PC-9 (cell line): ENCODE data around the gene SCD5. TPM values are rescaled to one million over a fixed set of nuclear protein-coding genes. Genes with fewer than 3 reads are reported as not detected.

Experiments used
- BruUV-seq: library from RNA; stranded (reverse); fragments of 400-500 nt; replicated peaks from 2 replicates; lab custom pipeline; 2021; lab: Mats Ljungman, UMichigan
- CTCF ChIA-PET: fragments of 300-600 bp; sonication (Branson Sonifier 250); formaldehyde crosslinking; loops from one replicate; lab custom pipeline; 2022; ENCODE audit warnings: antibody characterized with exemption; lab: Charles Lee
- POLR2A ChIA-PET: fragments of 300-600 bp; sonication (Branson Sonifier 250); formaldehyde crosslinking; loops from one replicate; lab custom pipeline; 2022; ENCODE audit warnings: antibody characterized with exemption; ENCODE audit not compliant: unreplicated experiment; lab: Charles Lee
- DNase-seq, 2 experiments: peaks; one replicate each; pipeline versions ENCODE4 v3.0.0 to v3.0.0-alpha.2; 2015 to 2022; ENCODE audit warnings: mixed read lengths in 1 of 2
- H2AFZ ChIP-seq: fragments of 200-600 bp; sonication (generic); 2 replicates; pipeline ENCODE4 v1.8.1; 2017; ENCODE audit warnings: antibody characterized with exemption
- H3F3A ChIP-seq: fragments of 200-600 bp; sonication (generic); 2 replicates; pipeline ENCODE4 v1.8.1; 2017; ENCODE audit warnings: antibody characterized with exemption, mild to moderate bottlenecking, low read depth; ENCODE audit not compliant: insufficient read depth
- H3K27ac ChIP-seq: fragments of 200-600 bp; sonication (generic); 2 replicates; pipeline ENCODE4 v1.6.1; 2016; ENCODE audit warnings: mixed run types
- H3K27me3 ChIP-seq: fragments of 200-600 bp; sonication (generic); 2 replicates; pipeline ENCODE4 v1.6.1; 2016; ENCODE audit warnings: low read depth, mixed run types; ENCODE audit not compliant: insufficient read depth
- H3K36me3 ChIP-seq: fragments of 200-600 bp; sonication (generic); 2 replicates; pipeline ENCODE4 v1.6.1; 2016; ENCODE audit warnings: low read depth, mixed run types
- H3K4me1 ChIP-seq: fragments of 200-600 bp; sonication (generic); replicated peaks from 2 replicates; pipeline ENCODE4 v1.6.1; 2016; ENCODE audit warnings: mixed run types; ENCODE audit not compliant: insufficient read depth
- H3K4me2 ChIP-seq: fragments of 200-600 bp; sonication (generic); 2 replicates; pipeline ENCODE4 v1.6.1; 2017; ENCODE audit warnings: mixed run types
- H3K4me3 ChIP-seq: fragments of 200-600 bp; sonication (generic); 2 replicates; pipeline ENCODE4 v1.6.1; 2016; ENCODE audit warnings: mixed run types
- H3K79me2 ChIP-seq: fragments of 200-600 bp; sonication (generic); 2 replicates; pipeline ENCODE4 v1.6.1; 2017; ENCODE audit warnings: low read depth, mixed run types
- H3K9me2 ChIP-seq: fragments of 200-600 bp; sonication (generic); 2 replicates; pipeline ENCODE4 v1.8.1; 2017; ENCODE audit warnings: mild to moderate bottlenecking; ENCODE audit not compliant: insufficient read depth
- H3K9me3 ChIP-seq: fragments of 200-600 bp; sonication (generic); 2 replicates; pipeline ENCODE4 v1.8.1; 2016; ENCODE audit warnings: low read depth; ENCODE audit not compliant: insufficient read depth
- H4K20me1 ChIP-seq: fragments of 200-600 bp; sonication (generic); 2 replicates; pipeline ENCODE4 v1.8.1; 2017; ENCODE audit not compliant: insufficient read depth
- CTCF ChIP-seq: fragments of 200-600 bp; sonication (generic); conservative IDR thresholded peaks from 2 replicates; pipeline ENCODE4 v1.6.1; 2017; ENCODE audit warnings: mixed run types, antibody characterized with exemption, mild to moderate bottlenecking, moderate library complexity
- EZH2 ChIP-seq: fragments of 200-600 bp; sonication (generic); IDR thresholded peaks from 2 replicates; pipeline ENCODE4 v1.8.0; 2017; ENCODE audit warnings: antibody characterized with exemption, low read depth
- intact Hi-C: fragments of 100-400 bp; cut with micrococcal nuclease; formaldehyde crosslinking; loops from one replicate; pipeline ENCODE4 v1.10.0; 2022; ENCODE audit not compliant: unreplicated experiment
- total RNA-seq: library from RNA; stranded (reverse); gene quantifications from 2 replicates; pipeline ENCODE4 v1.2.3, GENCODE V29; 2021

SCD5 gene
- total RNA-seq, 1 experiment from 2014 or later, result 34.3 TPM

DNA sequence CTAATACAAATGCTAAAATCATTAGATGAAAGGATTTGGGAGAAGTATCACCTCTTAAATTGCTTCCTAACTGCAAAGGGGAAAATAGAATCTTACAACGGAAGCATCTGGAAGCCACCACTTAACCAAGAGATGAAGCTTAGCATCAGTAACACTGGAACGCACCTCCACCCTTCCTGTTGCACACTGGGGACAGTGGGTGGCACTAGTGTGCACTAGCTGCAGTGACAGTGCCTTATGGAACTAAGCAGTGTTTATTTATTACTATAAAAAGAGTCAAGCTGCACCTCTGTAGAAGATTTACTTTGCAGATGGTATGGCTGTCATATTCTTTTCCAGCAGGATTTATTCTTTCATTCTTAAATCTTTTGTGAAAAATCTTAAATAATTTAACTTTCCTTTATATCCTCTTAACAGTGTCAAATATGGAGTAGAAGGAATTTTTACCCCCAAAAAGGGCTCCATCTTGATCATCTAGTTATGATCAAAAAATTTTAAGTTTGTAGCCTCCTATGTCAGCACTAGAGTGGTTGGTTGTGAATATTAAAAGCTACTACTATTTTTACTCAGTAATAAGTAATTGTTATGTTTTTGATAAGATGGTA lies 76.7 kb downstream of the SCD5 start:
- H3K36me3 ChIP-seq, result no peaks in the 10 kb centered on the region
- BruUV-seq, result no TSS peak
- no peaks in the 10 kb centered on the region for H3K9me3 ChIP-seq
- H3K4me2 ChIP-seq, result no peak overlapping the region
- ChIA-PET POLR2A (interaction anchor here (0.6 kb wide), 1 partner anchor 10 kb away, joined by 6 read pairs; no protein-coding TSS in a partner anchor), CTCF (interaction anchor here (0.6 to 0.7 kb wide), 2 partner anchors 53 to 259 kb away, joined by 4 to 13 read pairs; no protein-coding TSS in a partner anchor)
- no peaks in the 10 kb centered on the region for H3K27me3 ChIP-seq
- H2AFZ ChIP-seq, result no peak overlapping the region
- H4K20me1 ChIP-seq, result no peaks in the 10 kb centered on the region
- no peak overlapping the region for H3K27ac ChIP-seq
- H3F3A ChIP-seq, result no peaks in the 10 kb centered on the region
- H3K79me2 ChIP-seq, result no peaks in the 10 kb centered on the region
- intact Hi-C loops, result loop anchor here (2.0 kb wide), 1 partner anchor 81 kb away; no protein-coding TSS in a partner anchor
- DNase-seq, result peak in 1 of 2 experiments; percentile 18
- no peak overlapping the region for H3K4me3 ChIP-seq
- no peaks in the 10 kb centered on the region for H3K9me2 ChIP-seq
- no peaks in the 10 kb centered on the region for H3K4me1 ChIP-seq
- peak; percentile 57 for TF ChIP-seq CTCF
- TF ChIP-seq EZH2, result no peak

- H3K9me2 ChIP-seq, result no peaks in the 10 kb centered on the region
- H3K4me1 ChIP-seq, result no peaks in the 10 kb centered on the region
- H3K79me2 ChIP-seq, result no peaks in the 10 kb centered on the region
- ChIA-PET CTCF (no interaction called here), POLR2A (no interaction called here)
- intact Hi-C loops, result no loop called here
- no peaks in the 10 kb centered on the region for H3F3A ChIP-seq
- H3K27me3 ChIP-seq, result no peaks in the 10 kb centered on the region
- no TSS peak for BruUV-seq
- no peak overlapping the region for H2AFZ ChIP-seq
- no peak for DNase-seq
- no peaks in the 10 kb centered on the region for H3K36me3 ChIP-seq
- H3K27ac ChIP-seq, result no peak overlapping the region
- H3K9me3 ChIP-seq, result no peaks in the 10 kb centered on the region
- no peak overlapping the region for H3K4me2 ChIP-seq
- no peak overlapping the region for H3K4me3 ChIP-seq
- TF ChIP-seq EZH2 (no peak), CTCF (no peak)
- H4K20me1 ChIP-seq, result no peaks in the 10 kb centered on the region
Measured at GRCh38 chr4:82718162-82718940, 80.2 kb downstream of the SCD5 start.

DNA sequence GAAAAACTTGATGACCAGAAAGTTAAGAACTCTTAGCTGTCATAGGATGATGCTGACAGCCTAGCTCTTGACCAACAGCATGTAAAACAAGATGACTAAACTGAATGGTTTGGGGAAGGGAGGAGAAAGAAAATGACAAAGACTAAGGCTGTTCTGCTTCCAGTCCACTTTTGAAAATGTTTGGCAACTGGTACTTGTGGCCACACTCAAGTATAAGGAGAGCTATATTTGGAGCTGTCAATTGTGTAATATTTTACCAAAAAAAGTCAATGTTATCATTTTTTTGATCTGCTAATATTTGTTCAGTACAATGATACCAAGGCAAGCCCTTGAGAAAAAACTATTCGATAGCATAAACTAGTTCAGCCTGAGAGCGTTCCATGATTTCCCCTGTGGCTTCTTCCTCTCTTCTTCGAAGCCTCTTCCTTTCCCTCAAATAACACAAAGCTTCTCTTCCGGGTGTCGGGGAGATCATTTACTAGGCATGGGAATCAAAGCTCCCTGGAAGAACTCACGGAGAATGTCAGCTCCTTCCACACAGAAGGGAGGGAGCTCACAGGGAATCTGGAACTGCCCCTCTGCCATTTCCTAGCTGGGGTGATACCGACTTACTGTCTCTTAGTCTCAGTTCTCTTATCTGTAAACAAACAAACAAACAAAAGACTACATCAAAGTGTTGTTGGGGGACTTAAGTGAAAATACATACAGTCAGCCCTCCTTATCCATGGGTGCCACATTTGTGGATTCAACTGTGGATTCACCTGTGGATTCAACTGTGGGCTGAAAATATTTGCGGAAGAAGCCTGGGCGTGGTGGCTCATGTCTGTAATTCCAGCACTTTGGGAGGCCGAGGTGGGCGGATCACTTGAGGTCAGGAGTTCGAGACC lies 82.6 kb downstream of the SCD5 start:
- Histone ChIP-seq H3K79me2 (no peaks in the 10 kb centered on the region), H3K27ac (no peak overlapping the region), H3K9me2 (no peaks in the 10 kb centered on the region), H2AFZ (no peak overlapping the region), H4K20me1 (no peaks in the 10 kb centered on the region), H3K4me3 (no peak overlapping the region), H3K4me2 (no peak overlapping the region), H3K27me3 (no peaks in the 10 kb centered on the region), H3K9me3 (no peaks in the 10 kb centered on the region), H3K4me1 (no peaks in the 10 kb centered on the region), H3K36me3 (no peaks in the 10 kb centered on the region), H3F3A (no peaks in the 10 kb centered on the region)
- ChIA-PET POLR2A (no interaction called here), CTCF (interaction anchor here (0.6 kb wide), 1 partner anchor 71 kb away, joined by 6 read pairs; no protein-coding TSS in a partner anchor)
- no TSS peak for BruUV-seq
- intact Hi-C loops, result no loop called here
- no peak for TF ChIP-seq EZH2
- no peak for TF ChIP-seq CTCF
- DNase-seq, result peak in 1 of 2 experiments; percentile 63
